Tibial nerve (tissue), 4 donors: ENCODE results near the gene SLC25A27.

Experiments
- EP300 ChIP-seq, 2 donors: sonication (generic); formaldehyde crosslinking; IDR thresholded peaks; one replicate each; pipeline ENCODE4 v1.6.1; 2017; ENCODE audit warnings: antibody characterized with exemption in 2 of 2, mild to moderate bottlenecking in 1 of 2
- TF ChIP-seq, protein P1 (sequence below), 5 experiments: fragments of 200-600 bp in 3 of 5; fragments of 450-650 bp in 2 of 5; sonication (generic) in 3 of 5; IDR thresholded peaks; one replicate each; pipeline ENCODE4 v1.5.1; 2016 to 2019; ENCODE audit warnings: antibody characterized with exemption in 5 of 5, mild to moderate bottlenecking in 3 of 5, moderate library complexity in 2 of 5

DNA sequence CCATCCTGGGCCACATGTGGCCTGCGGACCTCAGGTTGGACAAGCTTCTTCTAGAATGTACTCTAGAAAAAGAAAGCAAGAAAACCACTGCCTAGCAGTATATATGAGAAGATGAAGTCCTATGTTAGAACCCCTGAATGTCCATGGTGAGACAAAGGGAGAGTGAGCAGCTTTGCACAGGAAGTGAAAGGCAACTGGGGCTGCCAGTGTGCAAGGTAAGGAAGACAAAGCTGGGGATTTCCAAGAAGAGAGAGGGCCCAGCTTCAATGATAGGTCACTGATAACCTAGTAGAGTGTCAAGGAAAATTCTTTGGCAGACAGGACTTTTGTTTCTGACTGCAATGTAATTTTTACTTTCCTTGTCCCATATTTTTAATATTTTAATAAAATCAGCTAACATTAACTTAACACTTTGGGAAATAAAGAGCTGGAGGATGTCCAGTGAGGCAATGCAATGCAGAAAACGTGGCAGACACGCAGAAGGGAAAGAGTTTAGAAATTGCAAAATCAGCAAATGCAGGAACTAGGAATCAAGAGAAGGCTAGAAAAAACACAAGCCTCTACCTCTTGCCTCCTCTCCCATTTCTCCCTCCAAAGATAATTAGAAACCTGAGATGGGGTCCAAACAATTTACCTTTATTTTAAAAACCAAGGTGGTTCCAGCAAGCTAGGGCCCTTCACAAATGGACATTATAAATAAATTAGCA is 47.5 kb upstream of the SLC25A27 start:
- TF ChIP-seq, protein P1, sequence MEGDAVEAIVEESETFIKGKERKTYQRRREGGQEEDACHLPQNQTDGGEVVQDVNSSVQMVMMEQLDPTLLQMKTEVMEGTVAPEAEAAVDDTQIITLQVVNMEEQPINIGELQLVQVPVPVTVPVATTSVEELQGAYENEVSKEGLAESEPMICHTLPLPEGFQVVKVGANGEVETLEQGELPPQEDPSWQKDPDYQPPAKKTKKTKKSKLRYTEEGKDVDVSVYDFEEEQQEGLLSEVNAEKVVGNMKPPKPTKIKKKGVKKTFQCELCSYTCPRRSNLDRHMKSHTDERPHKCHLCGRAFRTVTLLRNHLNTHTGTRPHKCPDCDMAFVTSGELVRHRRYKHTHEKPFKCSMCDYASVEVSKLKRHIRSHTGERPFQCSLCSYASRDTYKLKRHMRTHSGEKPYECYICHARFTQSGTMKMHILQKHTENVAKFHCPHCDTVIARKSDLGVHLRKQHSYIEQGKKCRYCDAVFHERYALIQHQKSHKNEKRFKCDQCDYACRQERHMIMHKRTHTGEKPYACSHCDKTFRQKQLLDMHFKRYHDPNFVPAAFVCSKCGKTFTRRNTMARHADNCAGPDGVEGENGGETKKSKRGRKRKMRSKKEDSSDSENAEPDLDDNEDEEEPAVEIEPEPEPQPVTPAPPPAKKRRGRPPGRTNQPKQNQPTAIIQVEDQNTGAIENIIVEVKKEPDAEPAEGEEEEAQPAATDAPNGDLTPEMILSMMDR (IDR thresholded peaks at IDR 0.05), result no peak
- no peak for TF ChIP-seq EP300 (IDR thresholded peaks at IDR 0.05)
